Neural progenitor cell (in vitro differentiated cells): ENCODE results near the gene NFIX. TPM values are rescaled to one million over a fixed set of nuclear protein-coding genes. Genes with fewer than 3 reads are reported as not detected.

Experiments
- DNase-seq: peaks from one replicate; pipeline ENCODE4 v3.0.0-alpha.2; 2016; ENCODE audit warnings: low spot score
- H2AFZ ChIP-seq: fragments of 200-600 bp; sonication (generic); replicated peaks from 2 replicates; pipeline ENCODE4 v1.6.1; 2016; ENCODE audit warnings: antibody characterized with exemption
- H3F3A ChIP-seq: fragments of 200-600 bp; sonication (generic); 2 replicates; pipeline ENCODE4 v1.6.1; 2016; ENCODE audit warnings: antibody characterized with exemption, low read depth
- H3K27ac ChIP-seq: fragments of 200-600 bp; sonication (generic); 2 replicates; pipeline ENCODE4 v1.5.1; 2016; ENCODE audit warnings: mild to moderate bottlenecking
- H3K27me3 ChIP-seq: fragments of 200-600 bp; sonication (generic); 2 replicates; pipeline ENCODE4 v1.6.1; 2016; ENCODE audit warnings: mild to moderate bottlenecking, moderate library complexity
- H3K36me3 ChIP-seq: fragments of 200-600 bp; sonication (generic); 2 replicates; pipeline ENCODE4 v1.5.1; 2016
- H3K4me1 ChIP-seq: fragments of 200-600 bp; sonication (generic); 2 replicates; pipeline ENCODE4 v1.6.1; 2016; ENCODE audit warnings: mixed run types
- H3K4me2 ChIP-seq: fragments of 200-600 bp; sonication (generic); 2 replicates; pipeline ENCODE4 v1.6.1; 2016
- H3K4me3 ChIP-seq: fragments of 200-600 bp; sonication (generic); 2 replicates; pipeline ENCODE4 v1.5.1; 2016
- H3K79me2 ChIP-seq: fragments of 200-600 bp; sonication (generic); 2 replicates; pipeline ENCODE4 v1.6.1; 2016; ENCODE audit warnings: low read depth
- H3K9ac ChIP-seq: fragments of 200-600 bp; sonication (generic); 2 replicates; pipeline ENCODE4 v1.6.1; 2016
- H3K9me3 ChIP-seq: fragments of 200-600 bp; sonication (generic); 2 replicates; pipeline ENCODE4 v1.5.1; 2016; ENCODE audit warnings: low read depth
- H4K20me1 ChIP-seq: fragments of 200-600 bp; sonication (generic); 2 replicates; pipeline ENCODE4 v1.6.1; 2016; ENCODE audit warnings: low read depth
- H3K27ac Mint-ChIP-seq: 3 replicates; pipeline ENCODE4 v1.8.0; 2021; ENCODE audit warnings: mixed read lengths
- H3K27me3 Mint-ChIP-seq: 2 replicates; pipeline ENCODE4 v1.8.0; 2022; ENCODE audit warnings: low read depth, mild to moderate bottlenecking, inconsistent platforms, moderate library complexity, mixed read lengths; ENCODE audit not compliant: insufficient read depth
- H3K36me3 Mint-ChIP-seq: 3 replicates; pipeline ENCODE4 v1.8.0; 2021; ENCODE audit warnings: mixed read lengths
- H3K4me1 Mint-ChIP-seq: 3 replicates; pipeline ENCODE4 v1.8.0; 2021; ENCODE audit warnings: mixed read lengths
- H3K4me3 Mint-ChIP-seq: 3 replicates; pipeline ENCODE4 v1.8.0; 2021; ENCODE audit warnings: mild to moderate bottlenecking, moderate library complexity, mixed read lengths
- H3K9me3 Mint-ChIP-seq: 3 replicates; pipeline ENCODE4 v1.8.0; 2020; ENCODE audit warnings: mixed read lengths
- CTCF ChIP-seq: fragments of 200-600 bp; sonication (generic); IDR thresholded peaks from 2 replicates; pipeline ENCODE4 v1.5.1; 2017; ENCODE audit warnings: antibody characterized with exemption, mild to moderate bottlenecking
- EZH2 ChIP-seq: fragments of 200-600 bp; sonication (generic); IDR thresholded peaks from 2 replicates; pipeline ENCODE4 v1.6.1; 2017; ENCODE audit warnings: antibody characterized with exemption, mild to moderate bottlenecking, moderate library complexity
- EZH2phosphoT487 ChIP-seq: fragments of 200-600 bp; sonication (generic); IDR thresholded peaks from 2 replicates; pipeline ENCODE4 v1.6.1; 2017; ENCODE audit warnings: antibody characterized with exemption
- total RNA-seq: library from RNA; depleted of rRNA; stranded (reverse); fragments of >200 nt; gene quantifications from 2 replicates; pipeline ENCODE4 v1.2.3, GENCODE V29; 2015; ENCODE audit warnings: low replicate concordance

NFIX gene
- total RNA-seq, 1 donor from 2014 or later, result 0.06 TPM

- Histone ChIP-seq H3K9ac (no peak overlapping the region), H3K79me2 (no peaks in the 10 kb centered on the region), H3K36me3 (no peaks in the 10 kb centered on the region), H3K4me2 (no peak overlapping the region), H2AFZ (no peak overlapping the region), H4K20me1 (no peaks in the 10 kb centered on the region), H3K4me1 (no peaks in the 10 kb centered on the region), H3K27ac (no peak overlapping the region), H3F3A (no peaks in the 10 kb centered on the region), H3K4me3 (no peak overlapping the region), H3K27me3 (peaks cover 100% of the 10 kb centered on the region), H3K9me3 (no peaks in the 10 kb centered on the region)
- H3K36me3 Mint-ChIP-seq, result peaks cover 2% of the 10 kb centered on the region
- H3K27me3 Mint-ChIP-seq, result peaks cover 86% of the 10 kb centered on the region
- peaks cover 5% of the 10 kb centered on the region for H3K4me1 Mint-ChIP-seq
- H3K27ac Mint-ChIP-seq, result no peak overlapping the region
- TF ChIP-seq EZH2phosphoT487, result no peak
- TF ChIP-seq EZH2, result no peak
- no peak for TF ChIP-seq CTCF
- H3K4me3 Mint-ChIP-seq, result no peak overlapping the region
- H3K9me3 Mint-ChIP-seq, result peaks cover 6% of the 10 kb centered on the region
- no peak for DNase-seq
Observed at GRCh38 chr19:13044231-13044836, 49.1 kb downstream of the NFIX start.

- Mint-ChIP-seq H3K4me1 (peaks cover 16% of the 10 kb centered on the region), H3K9me3 (peaks cover 8% of the 10 kb centered on the region), H3K36me3 (peaks cover 2% of the 10 kb centered on the region), H3K27me3 (peaks cover 88% of the 10 kb centered on the region), H3K27ac (no peak overlapping the region), H3K4me3 (no peak overlapping the region)
- Histone ChIP-seq H3K4me2 (no peak overlapping the region), H3K27me3 (peaks cover 100% of the 10 kb centered on the region), H2AFZ (no peak overlapping the region), H3K9me3 (no peaks in the 10 kb centered on the region), H4K20me1 (peaks cover 12% of the 10 kb centered on the region), H3K9ac (no peak overlapping the region), H3K4me1 (peaks cover 3% of the 10 kb centered on the region), H3K4me3 (no peak overlapping the region), H3K27ac (no peak overlapping the region), H3K36me3 (no peaks in the 10 kb centered on the region), H3K79me2 (no peaks in the 10 kb centered on the region), H3F3A (no peaks in the 10 kb centered on the region)
- DNase-seq, result no peak
- TF ChIP-seq EZH2phosphoT487 (no peak), CTCF (no peak), EZH2 (no peak)
Observed at GRCh38 chr19:13045812-13046211, 50.5 kb downstream of the NFIX start.

GRCh38 chr19:13047374-13047773, 52.1 kb downstream of the NFIX start:
- H3K79me2 ChIP-seq, result no peaks in the 10 kb centered on the region
- H3K4me3 ChIP-seq, result no peak overlapping the region
- Mint-ChIP-seq H3K27ac (no peak overlapping the region), H3K4me3 (no peak overlapping the region), H3K27me3 (peaks cover 91% of the 10 kb centered on the region), H3K9me3 (peaks cover 8% of the 10 kb centered on the region), H3K4me1 (peaks cover 28% of the 10 kb centered on the region), H3K36me3 (peaks cover 2% of the 10 kb centered on the region)
- no peaks in the 10 kb centered on the region for H3K9me3 ChIP-seq
- H2AFZ ChIP-seq, result no peak overlapping the region
- DNase-seq, result no peak
- no peaks in the 10 kb centered on the region for H3K36me3 ChIP-seq
- no peak for TF ChIP-seq EZH2phosphoT487
- TF ChIP-seq CTCF, result no peak
- no peak for TF ChIP-seq EZH2
- no peak overlapping the region for H3K9ac ChIP-seq
- H3K4me2 ChIP-seq, result no peak overlapping the region
- H3F3A ChIP-seq, result peaks cover 12% of the 10 kb centered on the region
- H3K27me3 ChIP-seq, result peaks cover 98% of the 10 kb centered on the region
- peaks cover 16% of the 10 kb centered on the region for H3K4me1 ChIP-seq
- no peak overlapping the region for H3K27ac ChIP-seq
- H4K20me1 ChIP-seq, result peaks cover 25% of the 10 kb centered on the region
